Purkinje cell (primary cell): ENCODE data around the gene PITX1. TPM values are rescaled to one million over a fixed set of nuclear protein-coding genes. Genes with fewer than 3 reads are reported as not detected.

Experiments used
- polyA plus RNA-seq: library from polyadenylated mRNA; unstranded; fragments of >200 nt; fragmentation: Nextera tagmentation; gene quantifications from 2 replicates; pipeline ENCODE4 v1.2.1, GENCODE V29; 2014

Gene PITX1
- not detected in 2 replicates for polyA plus RNA-seq

DNA sequence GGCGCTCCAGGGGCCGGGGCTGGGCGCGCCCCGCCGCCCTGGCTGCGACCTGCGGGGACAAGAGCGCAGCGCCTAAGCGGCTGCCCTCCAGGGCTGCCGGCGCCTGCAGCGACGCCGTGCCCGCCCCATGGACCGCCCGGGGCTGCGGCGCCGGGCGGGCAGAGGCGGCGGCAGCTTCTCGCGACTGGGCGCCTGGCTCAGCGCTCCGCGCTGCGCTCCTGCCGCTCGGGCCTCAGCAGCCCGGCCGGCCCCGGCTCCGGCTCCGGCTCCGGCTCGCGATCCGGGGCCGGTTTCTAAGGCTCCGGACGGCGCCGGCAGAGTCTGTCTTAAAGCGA lies at the start of gene PITX1:
Gene PITX1 (minus strand): TSS at position 328 of the 335 bp plus-strand sequence. CDS start 347 bp downstream, outside the sequence.

Other genes starting within 250 kb of the PITX1 start
- 35.8 and 38.5 TPM in 2 replicates for gene C5orf24, start 188.3 kb downstream of the PITX1 start, polyA plus RNA-seq
- 93.7 and 99.4 TPM in 2 replicates for gene TXNDC15, start 159.9 kb downstream of the PITX1 start, polyA plus RNA-seq
- gene PCBD2, start 129.1 kb downstream of the PITX1 start, polyA plus RNA-seq: 4.4 and 5.6 TPM in 2 replicates
- not detected in 2 replicates for gene CATSPER3, start 66.3 kb downstream of the PITX1 start, polyA plus RNA-seq